ENCODE measurements around the gene PDSS2.

The PDSS2 gene

DNA sequence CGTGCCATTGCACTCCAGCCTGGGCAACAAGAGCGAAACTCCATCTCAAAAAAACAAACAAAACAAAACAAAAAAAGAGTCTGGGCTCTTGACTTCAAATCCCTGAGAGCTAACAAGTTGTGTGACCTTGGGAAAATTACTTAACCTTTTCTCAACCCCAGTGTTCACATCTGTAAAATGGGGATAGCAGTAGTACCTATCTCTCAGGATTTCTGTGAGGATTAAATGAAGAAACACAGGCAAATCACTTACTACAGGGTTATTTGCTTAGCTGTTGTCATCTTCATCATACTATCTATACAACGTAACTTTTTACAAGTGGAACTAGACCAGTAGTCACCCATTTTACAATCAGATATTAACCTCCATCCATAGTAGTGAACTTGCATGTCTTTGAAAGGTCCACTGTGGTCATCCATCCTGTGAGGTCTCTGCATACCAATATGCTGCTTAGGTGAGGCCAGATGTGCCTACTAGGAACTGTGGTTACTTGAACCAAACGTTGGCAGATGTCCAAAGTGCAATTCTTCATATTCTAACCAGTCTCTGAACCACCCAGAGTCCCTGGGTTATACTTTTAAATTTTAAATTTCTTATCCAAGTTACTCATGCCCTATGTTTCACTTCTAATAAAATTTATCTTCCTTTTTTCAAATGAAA lies 215.2 kb downstream of the PDSS2 start:
- TF ChIP-seq CTCF (IDR thresholded peaks at IDR 0.05; ENCODE audit: extremely low read depth, missing control alignments) = no peak
- DNase-seq (ENCODE audit: low spot score) = no peak

GRCh38 chr6:107243471-107243870 lies 215.9 kb downstream of the PDSS2 start:
- no peak for DNase-seq (ENCODE audit: low spot score)

DNA sequence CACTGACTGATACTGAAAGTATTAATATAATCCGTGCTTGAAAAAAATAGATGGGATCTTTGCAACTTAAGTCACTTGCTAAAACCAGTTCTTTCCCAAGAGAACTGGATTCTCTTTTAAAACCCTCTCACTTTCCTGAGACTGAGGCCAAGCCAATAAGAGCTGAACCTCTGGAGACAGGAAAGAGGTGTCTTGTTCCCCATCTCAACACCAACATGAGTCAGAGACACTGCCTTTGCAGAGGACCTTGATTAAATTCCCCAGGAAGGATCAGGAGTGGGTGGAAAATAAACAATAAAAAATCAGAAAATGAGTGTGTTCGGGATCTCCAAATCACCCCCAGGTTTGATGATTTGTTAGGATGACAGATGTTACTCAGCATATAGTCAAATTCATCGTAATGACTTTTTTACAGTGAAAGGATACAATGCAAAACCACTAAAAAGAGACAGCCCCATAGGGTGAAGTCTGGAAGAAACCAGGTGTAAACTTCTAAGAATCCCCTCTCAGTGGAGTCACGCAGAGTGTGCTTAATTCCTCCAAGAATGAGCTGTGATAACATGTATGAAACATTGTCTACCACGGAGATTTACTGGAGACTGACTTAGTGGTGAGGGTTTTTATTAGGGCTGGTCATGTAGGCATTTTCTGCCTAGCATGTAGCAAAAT lies 221.2 kb downstream of the PDSS2 start:
- TF ChIP-seq CTCF (IDR thresholded peaks at IDR 0.05; ENCODE audit: extremely low read depth, missing control alignments) = no peak
- DNase-seq (ENCODE audit: low spot score) = no peak

More at GRCh38 chr6:107243471-107243870, 215.9 kb downstream of the PDSS2 start:
- TF ChIP-seq CTCF (IDR thresholded peaks at IDR 0.05; ENCODE audit: extremely low read depth, missing control alignments) = no peak

DNA sequence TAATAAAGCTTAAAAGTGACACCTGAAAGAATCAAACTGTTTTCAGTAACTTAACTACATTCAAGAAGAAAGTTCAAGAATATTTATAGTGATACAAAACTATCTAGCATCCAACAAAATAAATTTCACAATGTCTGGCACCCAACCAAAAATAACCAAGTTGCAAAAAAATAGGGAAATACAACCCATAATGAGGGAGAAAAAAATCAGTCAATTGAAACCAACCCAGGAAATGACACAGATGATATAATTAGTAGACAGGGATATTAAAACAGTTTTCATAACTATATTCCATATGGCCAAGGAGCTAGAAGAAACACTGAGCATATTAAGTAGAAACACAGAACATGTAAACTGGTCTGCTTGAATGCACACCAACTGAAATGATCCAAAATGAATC lies 223.9 kb downstream of the PDSS2 start:
- DNase-seq (ENCODE audit: low spot score) = no peak
- no peak for TF ChIP-seq CTCF (IDR thresholded peaks at IDR 0.05; ENCODE audit: extremely low read depth, missing control alignments)

DNA sequence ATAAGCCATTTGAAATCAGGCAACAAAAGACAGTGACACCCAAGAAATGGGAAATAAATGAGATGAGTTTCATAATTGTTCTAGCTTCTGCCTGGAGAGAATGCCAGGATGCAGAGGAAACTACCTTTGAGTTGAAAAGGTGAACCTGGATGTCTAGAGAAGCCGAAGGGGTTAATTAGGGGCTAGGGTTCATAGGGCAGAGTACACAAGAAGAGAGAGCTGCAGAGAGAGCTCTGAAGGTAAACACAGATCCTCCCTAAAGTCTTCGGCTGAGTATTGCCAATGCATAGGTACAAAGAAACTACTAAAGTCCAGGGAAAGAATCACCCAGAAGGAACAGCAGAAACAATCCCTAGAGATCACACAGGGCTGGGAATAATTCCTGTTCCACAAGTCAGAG lies 224.4 kb downstream of the PDSS2 start:
- no peak for DNase-seq (ENCODE audit: low spot score)
- no peak for TF ChIP-seq CTCF (IDR thresholded peaks at IDR 0.05; ENCODE audit: extremely low read depth, missing control alignments)

- DNase-seq (ENCODE audit: low spot score) = no peak
- TF ChIP-seq CTCF (IDR thresholded peaks at IDR 0.05; ENCODE audit: extremely low read depth, missing control alignments) = no peak
Measured at GRCh38 chr6:107231243-107231642, 228.1 kb downstream of the PDSS2 start.

- TF ChIP-seq CTCF (IDR thresholded peaks at IDR 0.05; ENCODE audit: extremely low read depth, missing control alignments) = no peak
- DNase-seq (ENCODE audit: low spot score) = no peak
Measured at GRCh38 chr6:107230448-107230847, 228.9 kb downstream of the PDSS2 start.
